Measurements from ENCODE around the gene TSPAN16.

DNA sequence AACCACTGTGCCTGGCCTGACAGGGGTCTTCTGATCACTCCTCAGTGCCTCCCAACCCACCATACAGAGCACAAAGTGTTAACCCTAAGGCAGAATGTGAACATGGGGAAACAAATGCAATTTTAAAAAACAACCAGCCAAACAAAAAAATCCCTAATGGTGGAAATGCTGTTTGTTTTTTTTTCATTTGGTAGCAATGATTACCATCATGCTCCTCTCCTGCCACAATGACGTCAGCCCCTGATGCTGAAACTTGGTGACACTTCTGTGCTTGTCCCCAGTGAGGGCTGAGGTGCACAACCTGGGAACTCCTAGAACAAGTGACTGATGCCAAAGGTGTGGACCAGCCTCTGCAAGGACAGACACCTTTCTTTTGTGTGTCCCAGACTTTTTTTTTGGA lies 4.0 kb upstream of the TSPAN16 start:
- no peak for TF ChIP-seq TBX2 (CRISPR knock-in tag; IDR thresholded peaks at IDR 0.05; ENCODE audit: borderline replicate concordance)
- TF ChIP-seq, protein P1, sequence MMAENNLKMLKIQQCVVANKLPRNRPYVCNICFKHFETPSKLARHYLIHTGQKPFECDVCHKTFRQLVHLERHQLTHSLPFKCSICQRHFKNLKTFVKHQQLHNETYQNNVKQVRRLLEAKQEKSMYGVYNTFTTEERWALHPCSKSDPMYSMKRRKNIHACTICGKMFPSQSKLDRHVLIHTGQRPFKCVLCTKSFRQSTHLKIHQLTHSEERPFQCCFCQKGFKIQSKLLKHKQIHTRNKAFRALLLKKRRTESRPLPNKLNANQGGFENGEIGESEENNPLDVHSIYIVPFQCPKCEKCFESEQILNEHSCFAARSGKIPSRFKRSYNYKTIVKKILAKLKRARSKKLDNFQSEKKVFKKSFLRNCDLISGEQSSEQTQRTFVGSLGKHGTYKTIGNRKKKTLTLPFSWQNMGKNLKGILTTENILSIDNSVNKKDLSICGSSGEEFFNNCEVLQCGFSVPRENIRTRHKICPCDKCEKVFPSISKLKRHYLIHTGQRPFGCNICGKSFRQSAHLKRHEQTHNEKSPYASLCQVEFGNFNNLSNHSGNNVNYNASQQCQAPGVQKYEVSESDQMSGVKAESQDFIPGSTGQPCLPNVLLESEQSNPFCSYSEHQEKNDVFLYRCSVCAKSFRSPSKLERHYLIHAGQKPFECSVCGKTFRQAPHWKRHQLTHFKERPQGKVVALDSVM (CRISPR knock-in tag; IDR thresholded peaks at IDR 0.05), result no peak
- TF ChIP-seq ZNF251 (CRISPR knock-in tag; IDR thresholded peaks at IDR 0.05), result no peak
- TF ChIP-seq ZNF589 (CRISPR knock-in tag; conservative IDR thresholded peaks at IDR 0.05), result no peak
- TF ChIP-seq, protein P2, sequence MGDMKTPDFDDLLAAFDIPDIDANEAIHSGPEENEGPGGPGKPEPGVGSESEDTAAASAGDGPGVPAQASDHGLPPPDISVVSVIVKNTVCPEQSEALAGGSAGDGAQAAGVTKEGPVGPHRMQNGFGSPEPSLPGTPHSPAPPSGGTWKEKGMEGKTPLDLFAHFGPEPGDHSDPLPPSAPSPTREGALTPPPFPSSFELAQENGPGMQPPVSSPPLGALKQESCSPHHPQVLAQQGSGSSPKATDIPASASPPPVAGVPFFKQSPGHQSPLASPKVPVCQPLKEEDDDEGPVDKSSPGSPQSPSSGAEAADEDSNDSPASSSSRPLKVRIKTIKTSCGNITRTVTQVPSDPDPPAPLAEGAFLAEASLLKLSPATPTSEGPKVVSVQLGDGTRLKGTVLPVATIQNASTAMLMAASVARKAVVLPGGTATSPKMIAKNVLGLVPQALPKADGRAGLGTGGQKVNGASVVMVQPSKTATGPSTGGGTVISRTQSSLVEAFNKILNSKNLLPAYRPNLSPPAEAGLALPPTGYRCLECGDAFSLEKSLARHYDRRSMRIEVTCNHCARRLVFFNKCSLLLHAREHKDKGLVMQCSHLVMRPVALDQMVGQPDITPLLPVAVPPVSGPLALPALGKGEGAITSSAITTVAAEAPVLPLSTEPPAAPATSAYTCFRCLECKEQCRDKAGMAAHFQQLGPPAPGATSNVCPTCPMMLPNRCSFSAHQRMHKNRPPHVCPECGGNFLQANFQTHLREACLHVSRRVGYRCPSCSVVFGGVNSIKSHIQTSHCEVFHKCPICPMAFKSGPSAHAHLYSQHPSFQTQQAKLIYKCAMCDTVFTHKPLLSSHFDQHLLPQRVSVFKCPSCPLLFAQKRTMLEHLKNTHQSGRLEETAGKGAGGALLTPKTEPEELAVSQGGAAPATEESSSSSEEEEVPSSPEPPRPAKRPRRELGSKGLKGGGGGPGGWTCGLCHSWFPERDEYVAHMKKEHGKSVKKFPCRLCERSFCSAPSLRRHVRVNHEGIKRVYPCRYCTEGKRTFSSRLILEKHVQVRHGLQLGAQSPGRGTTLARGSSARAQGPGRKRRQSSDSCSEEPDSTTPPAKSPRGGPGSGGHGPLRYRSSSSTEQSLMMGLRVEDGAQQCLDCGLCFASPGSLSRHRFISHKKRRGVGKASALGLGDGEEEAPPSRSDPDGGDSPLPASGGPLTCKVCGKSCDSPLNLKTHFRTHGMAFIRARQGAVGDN (CRISPR knock-in tag; IDR thresholded peaks at IDR 0.05), result no peak
- TF ChIP-seq, protein P3, sequence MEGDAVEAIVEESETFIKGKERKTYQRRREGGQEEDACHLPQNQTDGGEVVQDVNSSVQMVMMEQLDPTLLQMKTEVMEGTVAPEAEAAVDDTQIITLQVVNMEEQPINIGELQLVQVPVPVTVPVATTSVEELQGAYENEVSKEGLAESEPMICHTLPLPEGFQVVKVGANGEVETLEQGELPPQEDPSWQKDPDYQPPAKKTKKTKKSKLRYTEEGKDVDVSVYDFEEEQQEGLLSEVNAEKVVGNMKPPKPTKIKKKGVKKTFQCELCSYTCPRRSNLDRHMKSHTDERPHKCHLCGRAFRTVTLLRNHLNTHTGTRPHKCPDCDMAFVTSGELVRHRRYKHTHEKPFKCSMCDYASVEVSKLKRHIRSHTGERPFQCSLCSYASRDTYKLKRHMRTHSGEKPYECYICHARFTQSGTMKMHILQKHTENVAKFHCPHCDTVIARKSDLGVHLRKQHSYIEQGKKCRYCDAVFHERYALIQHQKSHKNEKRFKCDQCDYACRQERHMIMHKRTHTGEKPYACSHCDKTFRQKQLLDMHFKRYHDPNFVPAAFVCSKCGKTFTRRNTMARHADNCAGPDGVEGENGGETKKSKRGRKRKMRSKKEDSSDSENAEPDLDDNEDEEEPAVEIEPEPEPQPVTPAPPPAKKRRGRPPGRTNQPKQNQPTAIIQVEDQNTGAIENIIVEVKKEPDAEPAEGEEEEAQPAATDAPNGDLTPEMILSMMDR (CRISPR knock-in tag; IDR thresholded peaks at IDR 0.05), result no peak
- TF ChIP-seq POLR2A (IDR thresholded peaks at IDR 0.05; ENCODE audit: insufficient read depth in 1 of 2, low read depth in 2 of 2, low read length in 2 of 2), result no peak
- TF ChIP-seq BHLHE40 (IDR thresholded peaks at IDR 0.05; ENCODE audit: low read length), result no peak
- TF ChIP-seq FOXM1 (CRISPR knock-in tag; IDR thresholded peaks at IDR 0.05), result no peak
- TF ChIP-seq ZBTB21 (CRISPR knock-in tag; IDR thresholded peaks at IDR 0.05), result no peak
- TF ChIP-seq, protein P4, sequence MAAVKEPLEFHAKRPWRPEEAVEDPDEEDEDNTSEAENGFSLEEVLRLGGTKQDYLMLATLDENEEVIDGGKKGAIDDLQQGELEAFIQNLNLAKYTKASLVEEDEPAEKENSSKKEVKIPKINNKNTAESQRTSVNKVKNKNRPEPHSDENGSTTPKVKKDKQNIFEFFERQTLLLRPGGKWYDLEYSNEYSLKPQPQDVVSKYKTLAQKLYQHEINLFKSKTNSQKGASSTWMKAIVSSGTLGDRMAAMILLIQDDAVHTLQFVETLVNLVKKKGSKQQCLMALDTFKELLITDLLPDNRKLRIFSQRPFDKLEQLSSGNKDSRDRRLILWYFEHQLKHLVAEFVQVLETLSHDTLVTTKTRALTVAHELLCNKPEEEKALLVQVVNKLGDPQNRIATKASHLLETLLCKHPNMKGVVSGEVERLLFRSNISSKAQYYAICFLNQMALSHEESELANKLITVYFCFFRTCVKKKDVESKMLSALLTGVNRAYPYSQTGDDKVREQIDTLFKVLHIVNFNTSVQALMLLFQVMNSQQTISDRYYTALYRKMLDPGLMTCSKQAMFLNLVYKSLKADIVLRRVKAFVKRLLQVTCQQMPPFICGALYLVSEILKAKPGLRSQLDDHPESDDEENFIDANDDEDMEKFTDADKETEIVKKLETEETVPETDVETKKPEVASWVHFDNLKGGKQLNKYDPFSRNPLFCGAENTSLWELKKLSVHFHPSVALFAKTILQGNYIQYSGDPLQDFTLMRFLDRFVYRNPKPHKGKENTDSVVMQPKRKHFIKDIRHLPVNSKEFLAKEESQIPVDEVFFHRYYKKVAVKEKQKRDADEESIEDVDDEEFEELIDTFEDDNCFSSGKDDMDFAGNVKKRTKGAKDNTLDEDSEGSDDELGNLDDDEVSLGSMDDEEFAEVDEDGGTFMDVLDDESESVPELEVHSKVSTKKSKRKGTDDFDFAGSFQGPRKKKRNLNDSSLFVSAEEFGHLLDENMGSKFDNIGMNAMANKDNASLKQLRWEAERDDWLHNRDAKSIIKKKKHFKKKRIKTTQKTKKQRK (IDR thresholded peaks at IDR 0.05; ENCODE audit: low read length), result no peak
- TF ChIP-seq, protein P5, sequence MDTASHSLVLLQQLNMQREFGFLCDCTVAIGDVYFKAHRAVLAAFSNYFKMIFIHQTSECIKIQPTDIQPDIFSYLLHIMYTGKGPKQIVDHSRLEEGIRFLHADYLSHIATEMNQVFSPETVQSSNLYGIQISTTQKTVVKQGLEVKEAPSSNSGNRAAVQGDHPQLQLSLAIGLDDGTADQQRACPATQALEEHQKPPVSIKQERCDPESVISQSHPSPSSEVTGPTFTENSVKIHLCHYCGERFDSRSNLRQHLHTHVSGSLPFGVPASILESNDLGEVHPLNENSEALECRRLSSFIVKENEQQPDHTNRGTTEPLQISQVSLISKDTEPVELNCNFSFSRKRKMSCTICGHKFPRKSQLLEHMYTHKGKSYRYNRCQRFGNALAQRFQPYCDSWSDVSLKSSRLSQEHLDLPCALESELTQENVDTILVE (CRISPR knock-in tag; IDR thresholded peaks at IDR 0.05), result no peak
- no peak for TF ChIP-seq DNMT1 (CRISPR knock-in tag; IDR thresholded peaks at IDR 0.05)
